ENCODE measurements around the gene FAN1. TPM values are rescaled to one million over a fixed set of nuclear protein-coding genes. Genes with fewer than 3 reads are reported as not detected.

Gene FAN1
- total and polyA plus RNA-seq, 2 of the 13 experiments (the other 11 are each of a cell fraction or from before 2014, with no cell fraction given): 10.8 to 20.1 TPM

DNA sequence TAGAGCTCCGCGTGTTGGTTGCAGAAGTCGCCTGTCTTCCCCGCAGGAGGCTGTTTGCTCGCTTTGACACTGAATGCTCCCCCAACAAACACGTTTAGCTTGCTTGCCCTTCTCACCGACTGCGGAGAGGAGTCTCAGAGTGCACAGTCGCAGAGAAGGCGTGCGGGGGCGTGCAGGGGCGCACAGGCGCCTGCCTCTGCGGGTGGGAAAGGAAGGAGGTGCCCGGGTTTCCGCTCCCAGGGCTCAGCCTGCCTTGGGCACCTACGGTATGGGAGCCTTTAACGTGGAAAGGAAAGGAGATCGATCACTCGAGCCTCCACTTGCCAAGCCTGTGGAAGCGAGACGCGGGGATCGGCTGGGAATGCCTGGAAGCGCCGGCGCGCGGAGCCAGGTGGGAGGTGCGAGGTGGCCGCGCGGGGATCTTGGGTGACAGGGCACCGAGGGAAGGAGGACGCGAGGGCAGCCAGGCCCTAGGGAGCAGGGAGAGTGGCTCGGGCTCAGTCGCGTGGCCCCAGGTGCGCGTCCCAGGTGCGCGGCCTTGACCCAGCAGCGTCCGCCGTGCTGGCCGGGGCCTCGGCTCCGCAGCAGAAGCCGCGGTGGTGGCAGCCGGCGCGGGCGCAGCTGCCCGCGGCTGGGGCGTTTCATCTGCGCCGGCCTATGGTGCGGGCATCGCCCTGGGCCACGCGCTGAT is at the start of gene FAN1 (continued):
- TF ChIP-seq ZC3H13 (CRISPR knock-in tag; IDR thresholded peaks at IDR 0.05) (no peak; the same call in 1 of the 2 replicates), PRPF4 (IDR thresholded peaks at IDR 0.05; ENCODE audit: low read depth, low read length, poor library complexity, severe bottlenecking) (no peak), ZNF615 (CRISPR knock-in tag; IDR thresholded peaks at IDR 0.05; ENCODE audit: borderline replicate concordance) (no peak), ZKSCAN8 (CRISPR knock-in tag; IDR thresholded peaks at IDR 0.05; ENCODE audit: borderline replicate concordance) (0 out of 2 replicates have a peak, but pooled peaks have one; percentile 51), GZF1 (CRISPR knock-in tag; IDR thresholded peaks at IDR 0.05) (no peak), SOX13 (IDR thresholded peaks at IDR 0.05) (no peak), SOX13 (CRISPR knock-in tag; conservative IDR thresholded peaks at IDR 0.05 in 1 of 2, IDR thresholded peaks at IDR 0.05 in 1 of 2) (no peak), FOXA1 (IDR thresholded peaks at IDR 0.05) (no peak), FOXA1 (CRISPR knock-in tag; IDR thresholded peaks at IDR 0.05) (peak; percentile 47; the same call in 1 of the 2 replicates), FLYWCH1 (CRISPR knock-in tag; IDR thresholded peaks at IDR 0.05) (no peak), TAF1 (CRISPR knock-in tag; IDR thresholded peaks at IDR 0.05) (peak; percentile 84), TBP (CRISPR knock-in tag; IDR thresholded peaks at IDR 0.05) (no peak), ZNF724P (CRISPR knock-in tag; IDR thresholded peaks at IDR 0.05; ENCODE audit: borderline replicate concordance) (peak; percentile 98), DNMT1 (CRISPR knock-in tag; IDR thresholded peaks at IDR 0.05) (peak; percentile 70), SMAD9 (CRISPR knock-in tag; IDR thresholded peaks at IDR 0.05) (no peak), ZNF558 (CRISPR knock-in tag; IDR thresholded peaks at IDR 0.05; ENCODE audit: borderline replicate concordance) (peak; percentile 73; the same call in 1 of the 2 replicates), MIER3 (CRISPR knock-in tag; IDR thresholded peaks at IDR 0.05; ENCODE audit: borderline replicate concordance) (peak; percentile 69; the same call in 1 of the 2 replicates), PLSCR1 (CRISPR knock-in tag; IDR thresholded peaks at IDR 0.05; ENCODE audit: borderline replicate concordance) (no peak), PAWR (CRISPR knock-in tag; IDR thresholded peaks at IDR 0.05; ENCODE audit: borderline replicate concordance) (peak; percentile 57; the same call in 1 of the 2 replicates), FOXK1 (CRISPR knock-in tag; IDR thresholded peaks at IDR 0.05; ENCODE audit: borderline replicate concordance, low read depth) (peak; percentile 87)
- TF ChIP-seq, protein P1, sequence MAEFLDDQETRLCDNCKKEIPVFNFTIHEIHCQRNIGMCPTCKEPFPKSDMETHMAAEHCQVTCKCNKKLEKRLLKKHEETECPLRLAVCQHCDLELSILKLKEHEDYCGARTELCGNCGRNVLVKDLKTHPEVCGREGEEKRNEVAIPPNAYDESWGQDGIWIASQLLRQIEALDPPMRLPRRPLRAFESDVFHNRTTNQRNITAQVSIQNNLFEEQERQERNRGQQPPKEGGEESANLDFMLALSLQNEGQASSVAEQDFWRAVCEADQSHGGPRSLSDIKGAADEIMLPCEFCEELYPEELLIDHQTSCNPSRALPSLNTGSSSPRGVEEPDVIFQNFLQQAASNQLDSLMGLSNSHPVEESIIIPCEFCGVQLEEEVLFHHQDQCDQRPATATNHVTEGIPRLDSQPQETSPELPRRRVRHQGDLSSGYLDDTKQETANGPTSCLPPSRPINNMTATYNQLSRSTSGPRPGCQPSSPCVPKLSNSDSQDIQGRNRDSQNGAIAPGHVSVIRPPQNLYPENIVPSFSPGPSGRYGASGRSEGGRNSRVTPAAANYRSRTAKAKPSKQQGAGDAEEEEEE (CRISPR knock-in tag; IDR thresholded peaks at IDR 0.05; ENCODE audit: borderline replicate concordance): no peak
- TF ChIP-seq, protein P2, sequence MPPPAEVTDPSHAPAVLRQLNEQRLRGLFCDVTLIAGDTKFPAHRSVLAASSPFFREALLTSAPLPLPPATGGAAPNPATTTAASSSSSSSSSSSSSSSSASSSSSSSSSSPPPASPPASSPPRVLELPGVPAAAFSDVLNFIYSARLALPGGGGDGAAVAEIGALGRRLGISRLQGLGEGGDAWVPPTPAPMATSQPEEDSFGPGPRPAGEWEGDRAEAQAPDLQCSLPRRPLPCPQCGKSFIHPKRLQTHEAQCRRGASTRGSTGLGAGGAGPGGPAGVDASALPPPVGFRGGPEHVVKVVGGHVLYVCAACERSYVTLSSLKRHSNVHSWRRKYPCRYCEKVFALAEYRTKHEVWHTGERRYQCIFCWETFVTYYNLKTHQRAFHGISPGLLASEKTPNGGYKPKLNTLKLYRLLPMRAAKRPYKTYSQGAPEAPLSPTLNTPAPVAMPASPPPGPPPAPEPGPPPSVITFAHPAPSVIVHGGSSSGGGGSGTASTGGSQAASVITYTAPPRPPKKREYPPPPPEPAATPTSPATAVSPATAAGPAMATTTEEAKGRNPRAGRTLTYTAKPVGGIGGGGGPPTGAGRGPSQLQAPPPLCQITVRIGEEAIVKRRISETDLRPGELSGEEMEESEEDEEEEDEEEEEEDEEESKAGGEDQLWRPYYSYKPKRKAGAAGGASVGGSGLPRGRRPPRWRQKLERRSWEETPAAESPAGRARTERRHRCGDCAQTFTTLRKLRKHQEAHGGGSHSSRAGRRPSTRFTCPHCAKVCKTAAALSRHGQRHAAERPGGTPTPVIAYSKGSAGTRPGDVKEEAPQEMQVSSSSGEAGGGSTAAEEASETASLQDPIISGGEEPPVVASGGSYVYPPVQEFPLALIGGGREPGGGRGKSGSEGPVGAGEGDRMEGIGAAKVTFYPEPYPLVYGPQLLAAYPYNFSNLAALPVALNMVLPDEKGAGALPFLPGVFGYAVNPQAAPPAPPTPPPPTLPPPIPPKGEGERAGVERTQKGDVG (CRISPR knock-in tag; IDR thresholded peaks at IDR 0.05; ENCODE audit: borderline replicate concordance): peak; percentile 88; the same call in 1 of the 2 replicates
- TF ChIP-seq, protein P3, sequence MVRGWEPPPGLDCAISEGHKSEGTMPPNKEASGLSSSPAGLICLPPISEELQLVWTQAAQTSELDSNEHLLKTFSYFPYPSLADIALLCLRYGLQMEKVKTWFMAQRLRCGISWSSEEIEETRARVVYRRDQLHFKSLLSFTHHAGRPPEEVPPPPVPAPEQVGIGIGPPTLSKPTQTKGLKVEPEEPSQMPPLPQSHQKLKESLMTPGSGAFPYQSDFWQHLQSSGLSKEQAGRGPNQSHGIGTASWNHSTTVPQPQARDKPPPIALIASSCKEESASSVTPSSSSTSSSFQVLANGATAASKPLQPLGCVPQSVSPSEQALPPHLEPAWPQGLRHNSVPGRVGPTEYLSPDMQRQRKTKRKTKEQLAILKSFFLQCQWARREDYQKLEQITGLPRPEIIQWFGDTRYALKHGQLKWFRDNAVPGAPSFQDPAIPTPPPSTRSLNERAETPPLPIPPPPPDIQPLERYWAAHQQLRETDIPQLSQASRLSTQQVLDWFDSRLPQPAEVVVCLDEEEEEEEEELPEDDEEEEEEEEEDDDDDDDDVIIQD (CRISPR knock-in tag; IDR thresholded peaks at IDR 0.05; ENCODE audit: low read depth): 0 out of 2 replicates have a peak, but pooled peaks have one; percentile 11
